Mucosa of gallbladder (tissue), 1 donor: Measurements from ENCODE around the gene PLA2G4B. TPM values are rescaled to one million over a fixed set of nuclear protein-coding genes. Genes with fewer than 3 reads are reported as not detected.
"Not testable (repeated sequence)": the region's sequence is repeated elsewhere in the genome, so short reads cannot be mapped to it uniquely, and the experiment has no call there.

Experiments
- DNase-seq: peaks from one replicate; pipeline ENCODE4 v3.0.0-alpha.2; 2020; ENCODE audit warnings: low spot score
- total RNA-seq: library from RNA; stranded (reverse); gene quantifications from one replicate; pipeline ENCODE4 v1.2.1, GENCODE V29; 2021
- donor health status: DM: no; HTN: no; CAD: no.

The PLA2G4B gene
- total RNA-seq, 1 donor from 2014 or later, result 20.7 TPM

GRCh38 chr15:41825572-41826535, 12.8 kb upstream of the PLA2G4B start:
- no peak for DNase-seq

GRCh38 chr15:41827290-41827879, 11.3 kb upstream of the PLA2G4B start:
- DNase-seq, result no peak

- DNase-seq, result peak; percentile 94
Observed at GRCh38 chr15:41827880-41828806, 10.5 kb upstream of the PLA2G4B start, which contains the start of gene JMJD7. Gene JMJD7 (plus strand): TSS chr15:41828092. CDS start chr15:41828125, 33 bp downstream.

GRCh38 chr15:41828807-41829141, 9.9 kb upstream of the PLA2G4B start:
- no peak for DNase-seq

- DNase-seq, result no peak
Observed at GRCh38 chr15:41829959-41830646, 8.5 kb upstream of the PLA2G4B start.

- not testable (repeated sequence) for DNase-seq
Observed at GRCh38 chr15:41831291-41831690, 7.4 kb upstream of the PLA2G4B start.

- no peak for DNase-seq
Observed at GRCh38 chr15:41832208-41832607, 6.4 kb upstream of the PLA2G4B start.

GRCh38 chr15:41832875-41833274, 5.8 kb upstream of the PLA2G4B start:
- DNase-seq, result peak; percentile 24

- DNase-seq, result no peak
Observed at GRCh38 chr15:41834096-41834495, 4.6 kb upstream of the PLA2G4B start.

GRCh38 chr15:41836073-41836472, 2.6 kb upstream of the PLA2G4B start:
- no peak for DNase-seq

- DNase-seq, result no peak
Observed at GRCh38 chr15:41836713-41837454, 1.8 kb upstream of the PLA2G4B start.

GRCh38 chr15:41839781-41840491, 1.3 kb downstream of the PLA2G4B start:
- DNase-seq, result no peak

GRCh38 chr15:41840673-41841072, 2.0 kb downstream of the PLA2G4B start:
- DNase-seq, result no peak

- no peak for DNase-seq
Observed at GRCh38 chr15:41841131-41841530, 2.5 kb downstream of the PLA2G4B start.

GRCh38 chr15:41842229-41842628, 3.6 kb downstream of the PLA2G4B start:
- no peak for DNase-seq

- no peak for DNase-seq
Observed at GRCh38 chr15:41843571-41843970, 4.9 kb downstream of the PLA2G4B start.

- DNase-seq, result no peak
Observed at GRCh38 chr15:41844814-41845213, 6.2 kb downstream of the PLA2G4B start.

- DNase-seq, result no peak
Observed at GRCh38 chr15:41847206-41847605, 8.6 kb downstream of the PLA2G4B start.

- DNase-seq, result no peak
Observed at GRCh38 chr15:41847981-41848380, 9.3 kb downstream of the PLA2G4B start.

- no peak for DNase-seq
Observed at GRCh38 chr15:41848631-41849030, 10.0 kb downstream of the PLA2G4B start.
